Astrocyte of the spinal cord (primary cell): ENCODE data around the gene ADISSP.

Source experiments
- DNase-seq: peaks from one replicate; pipeline ENCODE4 v3.0.0; 2011; ENCODE audit warnings: low read depth, low spot score
- H3K4me3 ChIP-seq: 2 replicates; pipeline ENCODE4 v1.5.1; 2011; ENCODE audit warnings: low read depth, mild to moderate bottlenecking, low read length, moderate library complexity
- CTCF ChIP-seq: IDR thresholded peaks from 2 replicates; pipeline ENCODE4 v1.5.1; 2012; ENCODE audit warnings: low read depth, mild to moderate bottlenecking, low read length, inconsistent platforms
- in situ Hi-C: cut with HindIII; loops from 2 replicates; pipeline ENCODE4 v1.10.0; 2017; ENCODE audit warnings: low sequenced_read_pairs

The ADISSP gene

GRCh38 chr20:3751305-3751674, 16.3 kb downstream of the ADISSP start:
- no peak for DNase-seq
- H3K4me3 ChIP-seq, result no peak overlapping the region
- peak; percentile 15 for TF ChIP-seq CTCF
- in situ Hi-C loops, result no loop called here

GRCh38 chr20:3749689-3750531, 17.6 kb downstream of the ADISSP start:
- peak overlapping the region; percentile 10 for H3K4me3 ChIP-seq
- TF ChIP-seq CTCF, result peak; percentile 60
- no peak for DNase-seq
- in situ Hi-C loops, result no loop called here

GRCh38 chr20:3749087-3749688, 18.4 kb downstream of the ADISSP start:
- TF ChIP-seq CTCF, result no peak
- no peak overlapping the region for H3K4me3 ChIP-seq
- DNase-seq, result no peak
- in situ Hi-C loops, result no loop called here

GRCh38 chr20:3748073-3748472, 19.5 kb downstream of the ADISSP start:
- H3K4me3 ChIP-seq, result no peak overlapping the region
- in situ Hi-C loops, result no loop called here
- no peak for DNase-seq
- TF ChIP-seq CTCF, result no peak

GRCh38 chr20:3747471-3747870, 20.1 kb downstream of the ADISSP start:
- no peak for TF ChIP-seq CTCF
- in situ Hi-C loops, result no loop called here
- DNase-seq, result no peak
- H3K4me3 ChIP-seq, result no peak overlapping the region

- in situ Hi-C loops, result no loop called here
- no peak for TF ChIP-seq CTCF
- no peak overlapping the region for H3K4me3 ChIP-seq
- no peak for DNase-seq
Measured at GRCh38 chr20:3745686-3746173, 21.8 kb downstream of the ADISSP start.
